ENCODE results near the gene AMDHD2.
A peak's percentile ranks its signal among the peaks of the same experiment; 100 is the strongest.

Gene AMDHD2

GRCh38 chr16:2500430-2500917, 19.7 kb upstream of the AMDHD2 start:
- DNase-seq: no peak

GRCh38 chr16:2500918-2501750, 19.0 kb upstream of the AMDHD2 start:
- DNase-seq: peak; percentile 97

- DNase-seq: no peak
Observed at GRCh38 chr16:2501946-2502895, 17.9 kb upstream of the AMDHD2 start.

- DNase-seq: no peak
Observed at GRCh38 chr16:2505695-2506094, 14.5 kb upstream of the AMDHD2 start.

- no peak for DNase-seq
Observed at GRCh38 chr16:2507052-2507659, 13.0 kb upstream of the AMDHD2 start.

GRCh38 chr16:2507665-2508064, 12.5 kb upstream of the AMDHD2 start:
- DNase-seq: no peak

GRCh38 chr16:2508722-2509400, 11.3 kb upstream of the AMDHD2 start:
- no peak for DNase-seq

- DNase-seq: peak; percentile 19
Observed at GRCh38 chr16:2511128-2511800, 8.9 kb upstream of the AMDHD2 start.

GRCh38 chr16:2511996-2512734, 8.0 kb upstream of the AMDHD2 start:
- no peak for DNase-seq

- no peak for DNase-seq
Observed at GRCh38 chr16:2512735-2513404, 7.3 kb upstream of the AMDHD2 start.

GRCh38 chr16:2513405-2514332, 6.5 kb upstream of the AMDHD2 start, which contains the start of gene ATP6V0C:
TSS of gene ATP6V0C (plus strand) at chr16:2513952. CDS start at chr16:2514104, 152 bp downstream.
- peak; percentile 96 for DNase-seq

- DNase-seq: no peak
Observed at GRCh38 chr16:2514333-2515179, 5.6 kb upstream of the AMDHD2 start.

- DNase-seq: peak; percentile 10
Observed at GRCh38 chr16:2515180-2515851, 4.9 kb upstream of the AMDHD2 start.

- DNase-seq: no peak
Observed at GRCh38 chr16:2516391-2517240, 3.6 kb upstream of the AMDHD2 start.

GRCh38 chr16:2517954-2518605, 2.1 kb upstream of the AMDHD2 start:
- DNase-seq: no peak
